DMS53 treated with DMSO at 0.1 percent for 48 hours (cell line): ENCODE results near the gene CMIP.
A peak's percentile ranks its signal among the peaks of the same experiment; 100 is the strongest.

Experiments
- DNase-seq: peaks from one replicate; lab custom pipeline; 2025; ENCODE audit not compliant: unreplicated experiment; lab: John Stamatoyannopoulos, UW

Gene CMIP

GRCh38 chr16:81615411-81615810 lies 170.8 kb downstream of the CMIP start:
- DNase-seq = no peak

GRCh38 chr16:81615833-81616232 lies 171.2 kb downstream of the CMIP start:
- no peak for DNase-seq

GRCh38 chr16:81616321-81617020 lies 171.9 kb downstream of the CMIP start:
- no peak for DNase-seq

GRCh38 chr16:81617021-81617346 lies 172.4 kb downstream of the CMIP start:
- no peak for DNase-seq

- no peak for DNase-seq
Measured at GRCh38 chr16:81618187-81618586, 173.6 kb downstream of the CMIP start.

- DNase-seq = no peak
Measured at GRCh38 chr16:81618661-81619060, 174.1 kb downstream of the CMIP start.

- DNase-seq = no peak
Measured at GRCh38 chr16:81620029-81620428, 175.4 kb downstream of the CMIP start.

GRCh38 chr16:81620796-81621195 lies 176.2 kb downstream of the CMIP start:
- DNase-seq = no peak

- no peak for DNase-seq
Measured at GRCh38 chr16:81621496-81621895, 176.9 kb downstream of the CMIP start.

GRCh38 chr16:81623365-81624102 lies 178.9 kb downstream of the CMIP start:
- peak; percentile 19 for DNase-seq

GRCh38 chr16:81624403-81624759 lies 179.8 kb downstream of the CMIP start:
- DNase-seq = no peak

GRCh38 chr16:81624760-81625543 lies 180.3 kb downstream of the CMIP start:
- DNase-seq = no peak

GRCh38 chr16:81625544-81626153 lies 181.0 kb downstream of the CMIP start:
- DNase-seq = no peak

GRCh38 chr16:81626181-81626674 lies 181.6 kb downstream of the CMIP start:
- no peak for DNase-seq

GRCh38 chr16:81627024-81627423 lies 182.4 kb downstream of the CMIP start:
- no peak for DNase-seq

GRCh38 chr16:81627729-81628244 lies 183.2 kb downstream of the CMIP start:
- no peak for DNase-seq

GRCh38 chr16:81629034-81629802 lies 184.6 kb downstream of the CMIP start:
- DNase-seq = no peak

- no peak for DNase-seq
Measured at GRCh38 chr16:81629896-81630634, 185.5 kb downstream of the CMIP start.

- DNase-seq = no peak
Measured at GRCh38 chr16:81630635-81631031, 186.0 kb downstream of the CMIP start.
